Measurements from ENCODE around the gene MKKS.

Gene MKKS

DNA sequence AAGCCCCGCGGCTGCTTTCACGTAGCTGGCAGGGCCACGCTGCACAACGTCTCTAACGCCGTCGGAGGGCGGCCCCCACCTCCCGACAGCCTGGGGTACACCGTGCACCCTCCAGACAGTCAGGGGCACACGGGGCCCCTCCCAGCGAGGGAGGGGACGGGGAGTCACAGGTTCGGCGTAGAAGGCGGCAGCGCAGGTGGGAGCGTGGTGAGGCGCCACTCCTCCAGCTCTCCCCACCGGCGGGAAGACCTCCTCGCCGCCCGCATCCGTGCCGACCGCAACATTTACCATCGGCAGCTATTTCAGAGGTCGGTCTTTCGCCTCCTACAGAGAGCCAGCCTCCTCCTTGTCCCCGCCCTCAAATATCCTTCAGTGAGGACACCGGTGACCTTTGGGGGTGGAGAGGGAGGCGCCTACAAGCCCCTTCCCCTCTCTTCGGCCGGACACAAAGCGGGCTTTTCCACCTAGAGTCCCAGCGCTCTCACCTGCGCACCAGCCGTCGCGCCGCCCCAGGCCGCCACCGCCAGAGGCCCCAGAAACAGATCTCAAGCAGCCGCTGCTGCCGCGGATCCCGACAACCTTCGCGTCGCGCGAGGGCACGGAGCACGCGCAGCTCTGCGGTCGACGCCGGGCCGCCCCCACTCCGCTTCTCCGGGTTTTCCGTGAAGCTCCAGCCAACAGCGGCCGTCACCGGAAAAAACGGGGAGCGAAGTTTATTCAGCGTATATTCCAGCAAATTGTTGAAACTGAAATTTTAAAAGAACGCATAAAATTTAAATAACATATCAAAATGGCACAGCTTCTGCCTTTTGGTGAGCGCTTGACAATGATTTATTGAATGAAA lies at the start of gene MKKS:
Gene MKKS, minus strand, starts transcription at position 600 of the 844 bp plus-strand sequence. CDS start 20,708 bp downstream, outside the sequence.
- peak; percentile 75 to 81 (median 77) for DNase-seq (ENCODE audit: low read depth in 3 of 3)

DNA sequence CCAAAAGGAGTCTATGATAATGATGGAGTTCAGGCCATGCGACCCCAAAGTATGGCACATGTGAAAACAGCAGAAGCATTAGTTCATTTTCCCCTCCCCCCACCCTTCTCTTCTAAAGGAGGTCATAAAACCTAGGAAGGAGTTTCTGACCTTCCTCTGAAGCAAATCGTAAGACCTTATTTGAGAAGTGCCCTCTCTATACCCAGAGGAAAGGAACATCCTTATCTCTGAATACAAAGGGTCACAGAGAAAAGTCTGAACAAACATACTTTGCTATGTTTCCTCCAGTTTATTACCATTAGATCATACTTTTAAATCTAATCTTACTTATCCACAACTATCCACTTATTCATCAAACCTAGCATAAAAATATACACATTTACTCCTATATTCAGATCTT lies 49.7 kb upstream of the MKKS start:
- no peak for DNase-seq (ENCODE audit: low read depth in 3 of 3)

DNA sequence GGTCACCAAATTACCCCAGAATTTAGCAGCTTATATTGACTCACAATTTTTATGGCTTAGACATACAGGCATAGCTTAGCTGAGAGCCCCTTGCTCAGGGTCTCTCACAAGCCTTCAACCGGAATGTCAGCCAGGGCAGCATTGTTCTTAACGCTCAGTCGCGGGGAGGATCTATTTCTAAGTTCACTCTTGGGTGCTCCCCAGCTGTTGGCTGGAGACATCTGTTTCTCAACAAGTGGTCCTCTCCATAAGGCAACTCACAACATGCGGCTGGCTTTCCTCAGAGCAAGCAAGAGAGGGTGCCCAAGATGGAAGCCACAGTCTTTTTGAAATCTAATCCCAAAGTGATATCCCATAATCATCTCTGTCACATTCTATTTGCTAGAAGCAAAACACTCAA lies 47.7 kb upstream of the MKKS start:
- DNase-seq (ENCODE audit: low read depth in 3 of 3): no peak

DNA sequence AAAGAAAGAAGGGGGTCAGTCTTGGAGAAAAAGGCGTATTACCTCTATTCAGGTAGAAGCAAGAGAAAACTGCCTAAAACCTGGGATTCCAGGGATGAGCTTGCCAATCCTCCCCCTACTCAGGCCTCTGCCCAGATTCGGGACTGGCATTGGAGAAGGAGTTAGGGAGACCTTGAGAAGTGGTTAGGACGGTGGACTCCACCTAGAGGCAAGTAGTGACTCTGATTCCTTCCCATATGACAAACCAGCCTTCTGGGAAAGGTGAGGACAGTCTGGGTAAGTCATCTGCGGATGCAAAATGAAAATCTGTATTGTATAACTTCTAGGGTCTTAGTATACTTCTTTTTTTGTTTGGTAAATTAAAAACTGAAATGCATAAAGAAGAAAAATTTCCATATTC lies 44.9 kb upstream of the MKKS start:
- DNase-seq (ENCODE audit: low read depth in 3 of 3): no peak

DNA sequence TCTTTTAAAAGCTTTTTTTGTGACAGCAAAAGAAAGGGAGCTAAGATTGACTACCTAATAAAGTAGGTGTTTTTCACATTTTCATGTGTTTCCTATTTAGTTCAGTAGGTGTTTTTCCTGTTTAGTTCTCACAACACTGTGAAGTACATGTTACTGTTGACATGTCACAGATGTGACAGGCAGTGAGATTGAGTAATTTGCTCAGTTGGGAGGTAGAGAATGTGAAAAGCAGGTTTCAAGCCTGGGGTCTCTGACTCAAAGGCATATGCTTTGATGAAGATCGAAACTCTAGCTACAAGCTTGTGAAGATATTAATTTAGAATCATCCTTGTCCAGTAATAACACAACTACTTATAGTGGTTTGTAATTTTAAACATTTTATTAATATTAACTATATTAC lies 44.2 kb upstream of the MKKS start:
- DNase-seq (ENCODE audit: low read depth in 3 of 3): no peak

DNA sequence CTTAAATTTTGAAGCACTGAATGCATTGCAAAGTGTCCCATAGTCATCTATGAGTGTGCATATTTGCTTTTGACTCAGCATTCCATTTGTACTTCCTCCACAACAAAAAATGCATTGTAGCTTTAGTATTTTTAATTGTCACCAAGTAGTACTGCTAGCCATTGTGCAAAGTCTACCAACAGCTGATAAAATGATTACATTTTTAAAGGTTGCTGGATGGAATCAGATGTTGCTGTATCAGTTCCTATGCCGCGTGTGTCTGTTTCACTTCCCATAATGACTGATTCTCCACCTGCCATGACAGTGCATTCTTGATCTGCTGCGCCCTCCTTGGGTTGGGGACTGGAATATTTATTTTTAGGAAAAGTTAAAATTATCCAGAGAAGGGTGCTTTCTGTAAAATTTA lies 42.3 kb upstream of the MKKS start:
- DNase-seq (ENCODE audit: low read depth in 3 of 3): no peak

DNA sequence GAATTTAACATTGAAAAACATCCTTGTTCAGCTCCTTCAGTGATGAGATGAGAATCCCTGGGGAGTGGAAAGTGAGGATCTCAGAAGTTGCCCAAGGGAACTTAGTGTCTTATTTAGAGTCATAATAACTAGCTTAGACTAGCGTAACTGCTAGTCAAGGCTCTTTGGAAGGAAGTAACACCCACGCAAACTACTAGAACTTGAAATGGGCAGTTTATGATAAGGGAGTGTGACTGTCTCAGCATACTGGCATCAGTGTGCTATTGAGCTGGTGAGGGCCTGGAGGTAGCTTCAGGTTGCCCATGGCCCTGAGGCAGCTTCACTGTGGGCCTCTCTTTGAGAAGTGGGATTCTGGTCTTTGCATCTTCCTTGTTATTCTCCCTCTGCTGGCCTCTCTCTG lies 41.2 kb upstream of the MKKS start:
- DNase-seq (ENCODE audit: low read depth in 3 of 3): no peak

DNA sequence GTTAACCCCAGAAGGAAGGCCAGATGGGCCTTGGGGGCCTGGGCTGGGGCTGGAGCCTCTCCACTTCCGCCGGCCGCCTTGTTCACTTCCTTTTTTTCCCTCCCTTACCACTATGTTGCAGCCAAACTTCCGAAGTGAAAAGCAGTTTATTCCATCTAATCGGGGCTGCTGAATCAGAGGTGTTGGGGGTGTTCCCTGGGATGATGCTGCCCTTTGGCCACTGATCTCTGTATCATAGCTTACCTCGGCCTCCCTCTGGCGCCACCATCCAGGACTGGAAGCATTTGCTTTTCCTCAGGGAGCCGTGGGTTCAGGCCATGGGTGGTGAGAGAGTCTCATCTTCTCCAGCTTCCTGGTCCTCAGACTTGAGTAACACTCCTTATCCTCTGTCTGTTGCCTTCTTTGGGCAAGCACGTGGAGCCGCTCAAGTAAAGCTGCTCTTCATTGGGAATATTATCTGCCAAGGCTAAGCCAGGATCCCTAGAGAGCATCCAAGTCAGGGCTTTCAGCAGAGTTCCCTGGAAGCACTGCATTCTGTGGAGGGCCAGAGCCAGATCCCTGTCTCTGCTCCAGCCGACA lies 40.7 kb upstream of the MKKS start:
- DNase-seq (ENCODE audit: low read depth in 3 of 3): no peak

DNA sequence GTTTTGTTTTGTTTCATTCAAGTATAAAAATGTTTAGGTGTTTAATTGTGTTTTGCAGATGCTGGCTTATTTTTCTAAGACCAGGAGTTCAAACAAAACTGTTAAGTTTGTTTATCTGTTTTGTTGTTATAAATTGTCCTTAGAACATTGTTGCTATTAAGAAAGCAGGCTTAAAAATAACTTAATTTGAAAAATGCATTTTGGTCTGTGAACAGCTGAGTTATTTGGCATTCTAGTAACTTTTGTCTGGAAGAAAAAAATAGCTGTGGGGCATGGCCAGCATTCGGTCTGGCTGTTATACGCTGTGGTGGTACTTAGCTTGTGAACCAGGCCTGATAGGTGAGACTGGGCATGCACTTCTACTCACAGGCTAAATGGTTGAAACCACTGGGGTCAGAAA lies 38.8 kb upstream of the MKKS start:
- no peak for DNase-seq (ENCODE audit: low read depth in 3 of 3)

DNA sequence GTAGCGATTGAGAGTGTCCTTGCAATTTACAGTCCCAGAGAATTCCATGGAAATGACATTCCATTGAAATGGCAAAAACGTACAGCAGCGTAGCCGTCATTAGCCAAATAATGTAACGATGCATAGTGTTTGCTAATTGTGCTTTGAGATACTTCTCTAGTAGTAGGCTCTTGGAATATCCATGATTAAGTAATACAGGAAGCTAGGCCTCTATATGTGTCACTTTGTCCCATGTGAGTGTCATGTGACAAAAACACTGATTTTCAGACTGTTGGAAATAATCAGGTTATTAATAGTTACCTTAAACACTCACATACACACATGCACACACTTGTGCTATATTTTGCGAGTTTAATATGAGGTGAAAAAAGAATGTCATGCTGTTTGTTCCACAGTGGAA lies 36.3 kb upstream of the MKKS start:
- DNase-seq (ENCODE audit: low read depth in 3 of 3): no peak

DNA sequence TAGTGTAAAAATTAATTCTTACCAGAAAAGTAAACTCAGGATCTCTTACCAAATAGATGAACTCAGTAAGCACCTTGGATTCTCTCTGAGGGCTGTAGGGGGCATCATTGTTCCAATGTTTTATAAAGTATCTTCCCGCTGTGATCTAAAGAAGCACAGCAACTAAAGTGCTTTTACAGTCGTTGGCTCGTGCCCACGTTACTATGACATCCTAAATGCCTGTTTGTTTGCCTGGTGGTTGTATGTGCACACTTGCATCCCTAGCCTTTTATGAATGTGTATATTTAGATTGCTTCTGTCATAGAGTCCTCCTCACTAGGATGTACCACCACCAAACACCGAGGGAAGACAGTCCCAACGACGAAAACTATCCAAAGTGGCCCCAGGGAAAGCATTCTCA lies 35.6 kb upstream of the MKKS start:
- DNase-seq (ENCODE audit: low read depth in 3 of 3): no peak

DNA sequence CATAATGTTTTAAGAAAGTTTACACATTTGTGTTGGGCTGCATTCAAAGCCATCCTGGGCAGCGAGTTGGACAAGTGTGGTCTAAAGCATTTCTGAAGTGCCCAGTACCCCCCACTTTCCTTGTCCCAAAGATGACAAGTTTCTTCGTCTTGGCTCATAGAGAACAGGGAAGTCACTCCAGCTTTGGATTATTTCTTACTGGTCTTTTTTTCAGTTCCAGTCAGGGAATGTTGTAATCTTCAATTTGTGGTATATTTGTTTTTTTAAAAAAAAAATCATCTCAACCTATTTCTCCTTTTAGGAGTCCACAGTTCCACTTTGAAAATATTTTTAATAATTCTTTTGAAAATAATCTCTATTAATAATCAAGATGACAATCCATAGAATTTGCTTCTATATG lies 35.0 kb upstream of the MKKS start:
- no peak for DNase-seq (ENCODE audit: low read depth in 3 of 3)

DNA sequence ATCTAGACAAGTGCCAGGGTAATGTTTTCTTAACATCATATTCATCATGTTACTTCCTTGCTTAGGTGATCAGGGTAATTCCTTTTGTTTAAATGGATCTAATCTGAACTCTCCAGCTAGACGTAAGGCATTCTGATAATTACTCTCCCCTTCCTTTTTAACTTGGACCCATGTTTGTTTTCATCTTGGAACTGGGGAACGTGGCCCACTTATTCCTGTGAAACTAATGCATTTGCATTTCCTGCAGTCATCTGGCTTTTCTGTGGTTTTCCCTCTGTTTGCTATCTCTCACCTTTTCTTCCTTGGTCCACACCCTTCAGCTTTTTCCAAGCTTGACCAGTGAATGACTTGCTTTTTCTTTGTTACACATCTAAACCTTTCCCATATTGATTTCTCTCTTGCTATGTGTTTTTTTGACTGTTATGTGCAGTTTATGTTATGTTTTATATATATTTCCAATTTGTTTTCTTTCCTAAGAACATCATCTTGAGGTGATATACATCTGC lies 34.4 kb upstream of the MKKS start:
- no peak for DNase-seq (ENCODE audit: low read depth in 3 of 3)

DNA sequence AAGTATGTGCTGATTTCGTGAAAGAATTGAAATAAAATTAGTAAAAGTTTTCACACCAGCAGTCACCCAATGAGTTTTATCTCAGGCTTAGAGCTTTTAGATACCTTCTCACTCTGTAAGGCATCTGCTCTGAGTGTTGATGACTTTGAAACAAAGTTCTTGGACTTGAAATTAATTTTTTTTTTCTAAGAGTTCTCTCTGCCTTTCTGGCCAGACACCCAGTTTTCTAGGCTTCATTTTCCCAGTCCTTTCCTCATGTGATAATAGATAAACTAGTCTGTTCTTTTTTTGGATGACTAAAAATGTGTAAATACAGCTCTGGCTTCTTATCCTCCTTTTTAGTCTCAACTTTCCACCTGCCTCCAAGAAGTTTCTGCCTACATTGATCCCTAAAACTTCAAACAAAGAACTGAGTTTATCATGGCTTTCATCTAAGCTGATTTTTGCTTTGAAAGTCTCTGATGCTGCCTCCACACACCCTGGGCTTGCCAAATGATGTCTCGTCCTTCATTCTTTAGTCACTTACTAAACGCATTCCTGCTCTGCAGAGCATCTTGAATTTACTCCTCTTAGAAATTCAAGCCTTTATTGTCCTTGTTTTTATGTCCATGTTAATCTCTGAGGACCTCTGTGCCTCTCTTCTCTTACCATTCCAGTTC lies 33.8 kb upstream of the MKKS start:
- no peak for DNase-seq (ENCODE audit: low read depth in 3 of 3)

DNA sequence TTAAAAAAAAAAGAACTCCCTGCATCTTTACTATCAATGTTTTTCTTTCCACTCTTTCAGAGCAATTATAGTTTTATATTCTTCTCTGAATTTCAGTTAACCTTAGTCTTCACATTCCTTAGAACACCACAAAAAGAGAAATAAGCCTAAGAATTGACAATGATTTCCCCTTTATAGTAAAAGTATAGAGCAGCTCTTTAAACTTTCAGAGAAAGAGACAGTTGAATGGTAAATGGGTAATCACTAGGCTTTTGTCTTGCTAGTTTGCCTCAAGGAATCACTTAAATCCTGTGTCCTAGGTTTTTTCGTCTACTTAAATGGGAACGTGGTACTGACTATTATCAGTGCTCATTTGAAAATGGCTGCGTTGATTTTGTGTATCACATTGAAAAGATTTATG lies 32.8 kb upstream of the MKKS start:
- DNase-seq (ENCODE audit: low read depth in 3 of 3): no peak

DNA sequence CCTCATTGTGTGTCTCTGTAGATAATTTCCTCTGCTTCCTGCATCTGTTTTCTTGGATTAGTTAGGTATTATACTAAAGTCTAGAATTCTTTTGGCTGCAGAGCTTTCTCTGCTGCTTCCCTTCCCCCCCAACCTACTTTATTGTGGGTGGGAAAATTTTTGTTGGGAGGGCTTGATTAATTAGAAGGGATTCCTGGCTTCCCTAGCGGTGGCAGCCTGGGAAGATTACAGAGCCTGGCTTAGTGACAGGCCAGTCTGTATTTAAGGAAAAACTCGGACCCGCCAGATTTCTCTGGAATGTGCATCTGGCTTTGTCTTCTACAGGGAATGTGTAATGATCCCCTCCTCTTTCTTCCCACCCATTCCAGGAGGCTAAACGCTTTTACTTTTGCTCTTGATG lies 32.3 kb upstream of the MKKS start:
- no peak for DNase-seq (ENCODE audit: low read depth in 3 of 3)

DNA sequence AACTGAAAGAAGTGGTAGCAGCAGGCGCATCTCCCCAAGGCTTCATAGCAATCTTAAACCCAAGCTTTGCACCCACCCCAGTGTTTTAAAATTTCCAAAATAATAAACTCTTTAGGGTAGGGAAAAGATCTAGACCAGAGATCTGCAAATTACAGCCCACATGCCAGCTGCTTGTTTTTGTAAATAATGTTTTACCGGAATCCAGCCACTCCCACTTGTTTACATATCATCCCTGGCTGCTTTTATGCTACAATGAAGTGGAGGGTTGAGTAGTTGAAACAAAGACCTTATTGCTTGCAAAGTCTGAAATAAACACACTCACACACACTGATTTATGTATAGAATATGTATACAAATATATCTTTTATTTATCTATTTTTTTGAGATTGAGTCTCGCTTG lies 31.1 kb upstream of the MKKS start:
- no peak for DNase-seq (ENCODE audit: low read depth in 3 of 3)

DNA sequence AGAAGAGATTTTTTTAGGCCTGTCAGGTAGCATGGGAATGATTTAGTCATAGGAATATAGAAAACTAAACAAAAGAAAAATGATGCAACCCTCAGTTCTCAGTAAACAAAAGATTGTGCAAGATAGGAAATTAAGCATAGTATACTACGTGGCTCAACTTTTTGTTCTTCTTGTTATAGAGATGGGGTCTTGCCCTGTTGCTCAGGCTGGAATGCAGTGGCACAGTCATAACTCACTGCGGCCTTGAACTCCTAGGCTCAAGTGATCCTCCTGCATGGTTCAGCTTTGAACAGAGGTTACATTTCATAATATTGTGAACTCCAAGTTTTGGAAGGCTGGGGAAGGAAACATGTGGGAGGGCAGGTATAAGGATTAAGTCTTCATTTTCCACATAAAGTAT lies 29.6 kb upstream of the MKKS start:
- no peak for DNase-seq (ENCODE audit: low read depth in 3 of 3)

DNA sequence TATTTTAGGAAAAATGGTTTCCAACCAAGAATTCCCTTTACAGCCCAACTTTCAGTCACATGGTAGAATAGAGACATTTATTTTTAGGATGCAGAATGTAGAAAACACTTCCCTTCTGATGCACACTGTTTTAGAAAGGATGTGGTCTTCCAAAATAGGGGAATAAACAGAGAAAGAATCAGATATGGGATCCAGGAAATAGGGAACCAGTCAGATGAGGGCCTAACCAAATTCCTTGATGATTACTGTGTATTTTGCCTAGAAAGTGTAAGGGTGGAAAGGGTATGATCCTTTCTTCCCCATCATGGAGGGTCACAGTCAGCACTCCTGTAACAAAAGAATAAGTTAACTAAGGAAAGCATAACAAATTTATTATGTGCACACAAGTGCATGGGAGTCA lies 28.5 kb upstream of the MKKS start:
- no peak for DNase-seq (ENCODE audit: low read depth in 3 of 3)

DNA sequence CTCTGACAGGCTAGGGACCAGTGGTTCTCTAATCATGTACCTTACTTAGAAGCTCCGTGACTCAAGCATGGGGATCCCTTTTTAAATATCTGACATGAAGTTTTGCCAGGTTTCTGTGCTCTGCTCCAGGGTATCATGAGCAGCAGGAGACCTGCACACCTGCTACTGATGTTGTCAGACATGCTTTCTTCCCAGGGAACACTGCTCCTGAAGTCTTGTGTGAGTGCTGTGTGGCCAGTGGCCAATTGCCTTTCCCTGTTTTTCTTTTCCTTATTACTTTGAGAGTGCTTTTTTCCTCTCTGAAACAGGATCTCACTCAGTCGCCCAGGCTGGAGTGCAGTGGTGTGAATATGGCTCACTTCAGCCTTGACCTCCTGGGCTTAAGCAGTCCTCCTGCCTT lies 27.5 kb upstream of the MKKS start:
- DNase-seq (ENCODE audit: low read depth in 3 of 3): no peak

DNA sequence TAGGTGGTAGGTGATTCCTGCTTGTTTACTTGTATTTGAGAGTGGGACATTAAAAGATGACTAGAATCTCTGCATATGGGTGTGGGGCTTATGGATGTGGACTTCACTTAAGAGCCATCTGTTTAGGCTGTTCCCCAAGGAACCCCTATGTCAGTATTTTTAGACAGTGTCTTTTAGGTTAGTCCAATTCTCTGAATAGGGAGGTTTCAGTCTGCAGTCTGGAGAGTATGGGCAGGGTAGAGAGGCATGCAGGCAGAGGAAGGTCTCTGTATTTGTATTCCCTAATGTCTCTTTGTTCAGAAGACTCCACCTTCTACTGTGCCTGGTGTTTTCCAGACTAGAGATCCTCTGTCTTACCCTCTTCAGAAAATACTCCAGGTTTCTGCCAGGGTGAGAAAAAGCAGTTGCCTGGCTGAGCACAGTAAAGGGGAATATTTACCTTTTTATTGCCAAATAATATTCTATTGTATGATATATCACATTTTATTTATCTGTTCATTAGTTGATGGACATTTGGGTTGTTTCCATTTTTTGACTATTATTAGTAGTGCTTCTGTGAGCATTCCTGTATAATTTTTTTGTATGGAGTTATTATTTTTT lies 20.2 kb upstream of the MKKS start:
- no peak for DNase-seq (ENCODE audit: low read depth in 3 of 3)

DNA sequence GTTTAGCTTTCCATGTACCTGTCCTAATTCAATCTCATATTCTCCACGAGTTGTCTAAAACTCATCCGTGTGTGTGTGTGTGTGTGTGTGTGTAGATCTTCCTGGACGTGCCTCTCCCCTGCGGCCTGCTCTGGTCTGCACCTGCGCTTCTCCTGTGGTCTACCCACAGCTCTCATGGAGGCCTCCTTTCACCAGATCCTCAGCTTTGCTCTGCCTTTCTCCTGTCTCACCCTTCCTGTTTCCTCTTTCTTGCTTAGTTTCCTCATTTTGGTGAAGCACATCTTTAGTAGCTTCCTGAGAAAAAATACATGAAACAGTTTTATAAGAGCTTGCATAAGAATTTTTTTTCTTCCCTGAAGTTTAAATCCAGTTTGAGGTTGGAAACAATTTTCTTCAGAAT lies 19.2 kb upstream of the MKKS start:
- peak in 1 of 3 experiments; percentile 22 for DNase-seq (ENCODE audit: low read depth in 3 of 3)

DNA sequence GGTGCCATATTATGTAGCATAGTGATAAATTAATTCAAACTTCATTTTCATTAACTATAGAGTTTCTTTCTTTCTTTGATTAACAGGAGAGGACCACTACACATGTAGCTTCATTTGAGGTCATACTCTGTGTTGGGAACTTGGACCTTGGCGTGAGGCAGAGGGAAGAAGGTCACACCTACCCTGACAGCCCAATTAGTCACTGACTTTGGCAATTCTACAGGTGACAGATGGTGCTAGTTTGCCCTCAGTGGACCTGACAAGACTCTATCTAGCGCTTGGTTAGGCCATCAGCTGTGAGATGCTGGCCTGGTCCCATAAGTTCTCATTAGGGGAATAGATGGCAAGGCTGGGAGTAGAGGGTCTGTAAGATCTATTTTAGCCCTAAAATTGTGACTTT lies 15.2 kb upstream of the MKKS start:
- no peak for DNase-seq (ENCODE audit: low read depth in 3 of 3)

All from stimulated activated CD4-positive, alpha-beta T cell treated with anti-CD3 and anti-CD28 coated beads, TNF-alpha, amount 100 ng/mL, for 24 hours (primary cell).